ENCODE measurements around the gene APMAP. TPM values are rescaled to one million over a fixed set of nuclear protein-coding genes. Genes with fewer than 3 reads are reported as not detected.

APMAP gene
- total and polyA plus RNA-seq, 10 of the 15 experiments (the other 5 are each of a cell fraction or from before 2014, with no cell fraction given) = 12.1 to 60.2 (median 32.7) TPM

GRCh38 chr20:24999568-24999967, 7.0 kb upstream of the APMAP start:
- in situ Hi-C loops (cut with MboI) = no loop called here

DNA sequence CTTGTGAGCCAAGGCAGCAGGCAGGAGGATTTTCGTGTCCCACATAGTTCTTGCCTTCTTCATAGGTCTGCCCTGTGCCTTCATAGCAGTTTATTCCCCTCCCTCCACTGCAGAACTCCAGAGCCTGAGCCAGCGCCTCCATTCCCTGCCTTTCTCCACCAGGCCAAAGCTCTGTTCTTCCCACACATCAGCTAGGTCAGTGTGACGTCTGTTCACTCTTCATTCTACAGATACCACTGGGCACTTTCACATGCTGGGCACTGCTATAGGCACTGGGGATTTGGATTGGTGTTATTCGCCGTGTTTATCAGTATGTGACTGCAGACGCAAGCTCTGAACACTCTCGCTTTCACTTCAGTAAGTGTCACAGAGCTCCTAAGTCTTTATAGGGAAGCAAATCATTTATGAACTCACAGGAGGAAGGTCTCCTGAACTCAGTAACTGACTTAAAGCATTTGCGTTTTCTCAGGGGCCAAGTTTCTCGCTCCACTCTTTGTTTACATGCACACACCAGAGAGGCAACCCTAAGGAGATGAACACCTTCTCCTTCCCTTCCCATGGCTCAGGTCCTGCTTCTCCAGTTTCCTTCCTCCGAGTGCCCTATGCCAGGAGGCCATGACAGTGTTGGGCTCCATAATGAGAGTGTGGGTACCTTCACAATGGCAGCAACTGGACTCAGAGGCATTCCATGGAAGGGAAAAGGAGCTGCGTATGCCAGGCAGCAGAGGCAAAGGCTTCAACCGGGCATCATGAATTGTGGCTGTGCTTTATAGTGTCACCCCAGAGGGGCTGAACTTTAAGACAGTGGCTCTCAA, 6.3 kb upstream of the APMAP start:
- Histone ChIP-seq H2AFZ (ENCODE audit: control insufficient read depth, low read depth, low read length) (no peak overlapping the region), H3K4me1 (ENCODE audit: control insufficient read depth, insufficient read depth, low read length) (no peaks in the 10 kb centered on the region), H3K36me3 (ENCODE audit: control insufficient read depth in 2 of 2, insufficient read depth in 2 of 2, low read length in 1 of 2) (no peaks in the 10 kb centered on the region), H4K20me1 (ENCODE audit: control insufficient read depth, insufficient read depth) (no peaks in the 10 kb centered on the region), H3K4me2 (ENCODE audit: control insufficient read depth, insufficient read depth) (no peak overlapping the region), H3K9ac (ENCODE audit: control insufficient read depth, insufficient read depth, low read length) (no peak overlapping the region), H3K27me3 (replicated peaks in 1 of 2; ENCODE audit: control insufficient read depth in 2 of 2, insufficient read depth in 2 of 2, low read length in 1 of 2) (no peaks in the 10 kb centered on the region), H3K79me2 (ENCODE audit: control insufficient read depth, insufficient read depth, low read length) (no peaks in the 10 kb centered on the region), H3K9me3 (replicated peaks; ENCODE audit: control insufficient read depth, insufficient read depth, low read length) (no peaks in the 10 kb centered on the region), H3K27ac (ENCODE audit: control insufficient read depth, insufficient read depth) (no peak overlapping the region), H3K4me3 (no peak overlapping the region)
- ChIA-PET POLR2A (interaction anchor here (1.0 kb wide), 1 partner anchor 56 kb away, joined by 3 read pairs; no protein-coding TSS in a partner anchor), SMC1A (ENCODE audit: uncharacterized antibody, unreplicated experiment) (interaction anchor here (1.2 to 2.1 kb wide), 2 partner anchors 23 to 67 kb away, joined by 3 to 7 read pairs; no protein-coding TSS in a partner anchor), CTCF (interaction anchor here (1.2 to 13.8 kb wide), 2 partner anchors 61 to 401 kb away, joined by 3 to 244 read pairs; partner anchors contain the start of gene ACSS1), RAD21 (ENCODE audit: unreplicated experiment) (interaction anchor here (1.0 to 2.1 kb wide), 3 partner anchors 38 to 72 kb away, joined by 3 to 14 read pairs (median 3); no protein-coding TSS in a partner anchor)
- DNase-seq (ENCODE audit: low read depth, low spot score) = no peak
- no TSS peak for BruUV-seq (replicated peaks)
- WGBS (ENCODE audit: insufficient coverage, insufficient replicate concordance, low lambda C conversion rate, missing lambda C conversion rate) = 45% methylated on average over 12 of the region's 12 CpGs
- peak; percentile 64 for ATAC-seq
- intact Hi-C loops (cut with micrococcal nuclease; ENCODE audit: unreplicated experiment) = loop anchor here (5.0 kb wide), 1 partner anchor 288 kb away; no protein-coding TSS in a partner anchor
- TF ChIP-seq, protein P1, sequence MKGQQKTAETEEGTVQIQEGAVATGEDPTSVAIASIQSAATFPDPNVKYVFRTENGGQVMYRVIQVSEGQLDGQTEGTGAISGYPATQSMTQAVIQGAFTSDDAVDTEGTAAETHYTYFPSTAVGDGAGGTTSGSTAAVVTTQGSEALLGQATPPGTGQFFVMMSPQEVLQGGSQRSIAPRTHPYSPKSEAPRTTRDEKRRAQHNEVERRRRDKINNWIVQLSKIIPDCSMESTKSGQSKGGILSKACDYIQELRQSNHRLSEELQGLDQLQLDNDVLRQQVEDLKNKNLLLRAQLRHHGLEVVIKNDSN (IDR thresholded peaks at IDR 0.05; ENCODE audit: borderline replicate concordance, extremely low read length, insufficient read depth, low read depth, low read length) = no peak
- TF ChIP-seq CUX1 (IDR thresholded peaks at IDR 0.05; ENCODE audit: insufficient replicate concordance, low read depth, low read length) (no peak), GATAD2B (conservative IDR thresholded peaks at IDR 0.05; ENCODE audit: low read depth) (no peak)
- FAIRE-seq = no peak
- in situ Hi-C loops (cut with MboI) = no loop called here

More at GRCh38 chr20:24999568-24999967, 7.0 kb upstream of the APMAP start:
- ATAC-seq (no peak), DNase-seq (ENCODE audit: low read depth, low spot score) (no peak), FAIRE-seq (no peak)
- Histone ChIP-seq H2AFZ (ENCODE audit: control insufficient read depth, low read depth, low read length) (no peak overlapping the region), H3K4me2 (ENCODE audit: control insufficient read depth, insufficient read depth) (no peak overlapping the region), H3K9ac (ENCODE audit: control insufficient read depth, insufficient read depth, low read length) (no peak overlapping the region), H3K79me2 (ENCODE audit: control insufficient read depth, insufficient read depth, low read length) (no peaks in the 10 kb centered on the region), H3K27ac (ENCODE audit: control insufficient read depth, insufficient read depth) (no peak overlapping the region), H3K4me1 (ENCODE audit: control insufficient read depth, insufficient read depth, low read length) (no peaks in the 10 kb centered on the region), H3K9me3 (replicated peaks; ENCODE audit: control insufficient read depth, insufficient read depth, low read length) (no peaks in the 10 kb centered on the region), H4K20me1 (ENCODE audit: control insufficient read depth, insufficient read depth) (no peaks in the 10 kb centered on the region), H3K36me3 (ENCODE audit: control insufficient read depth in 2 of 2, insufficient read depth in 2 of 2, low read length in 1 of 2) (no peaks in the 10 kb centered on the region), H3K27me3 (replicated peaks in 1 of 2; ENCODE audit: control insufficient read depth in 2 of 2, insufficient read depth in 2 of 2, low read length in 1 of 2) (no peaks in the 10 kb centered on the region), H3K4me3 (no peak overlapping the region)
- TF ChIP-seq SUZ12 (IDR thresholded peaks at IDR 0.05; ENCODE audit: unreplicated experiment) (no peak), TCF3 (IDR thresholded peaks at IDR 0.05; ENCODE audit: borderline replicate concordance, insufficient read depth, low read depth, low read length) (no peak), SREBF2 (IDR thresholded peaks at IDR 0.05; ENCODE audit: low read length) (no peak)
- intact Hi-C loops (cut with micrococcal nuclease; ENCODE audit: unreplicated experiment) = loop anchor here (5.0 kb wide), 1 partner anchor 288 kb away; no protein-coding TSS in a partner anchor
- RAD21 ChIA-PET (ENCODE audit: unreplicated experiment) = interaction anchor here (1.3 to 2.1 kb wide), 2 partner anchors 65 to 71 kb away, joined by 3 to 14 read pairs; no protein-coding TSS in a partner anchor
- BruUV-seq (replicated peaks) = no TSS peak
- SMC1A ChIA-PET (ENCODE audit: uncharacterized antibody, unreplicated experiment) = interaction anchor here (1.5 kb wide), 1 partner anchor 92 kb away, joined by 3 read pairs; no protein-coding TSS in a partner anchor
- CTCF ChIA-PET = interaction anchor here (1.0 to 13.8 kb wide), 2 partner anchors 34 to 60 kb away, joined by 3 to 244 read pairs; partner anchors contain the start of gene ACSS1
- WGBS (ENCODE audit: insufficient coverage, insufficient replicate concordance, low lambda C conversion rate, missing lambda C conversion rate) = 56% methylated on average over 4 of the region's 4 CpGs
- POLR2A ChIA-PET = interaction anchor here (0.5 kb wide), 1 partner anchor 54 kb away, joined by 5 read pairs; no protein-coding TSS in a partner anchor
